ENCODE measurements around the gene HGD.

Gene HGD

GRCh38 chr3:120659834-120660233 lies 22.2 kb downstream of the HGD start:
- no peaks in the 10 kb centered on the region for H3K9me3 ChIP-seq (ENCODE audit: insufficient read depth, low read length)
- H3K27ac ChIP-seq (ENCODE audit: low read length), result no peak overlapping the region
- H3K4me1 ChIP-seq (ENCODE audit: low read length), result no peaks in the 10 kb centered on the region
- no peaks in the 10 kb centered on the region for H4K20me1 ChIP-seq (ENCODE audit: insufficient read depth, low read length)
- H3K4me2 ChIP-seq (ENCODE audit: low read length), result no peak overlapping the region
- no peak for TF ChIP-seq EZH2phosphoT487 (IDR thresholded peaks at IDR 0.05; ENCODE audit: low read depth)
- TF ChIP-seq CTCF (IDR thresholded peaks at IDR 0.05; ENCODE audit: low read depth, low read length), result no peak
- H3K27me3 ChIP-seq (ENCODE audit: low read depth, low read length), result no peaks in the 10 kb centered on the region
- H3K79me2 ChIP-seq (ENCODE audit: low read length), result no peaks in the 10 kb centered on the region
- no peak overlapping the region for H2AFZ ChIP-seq (ENCODE audit: low read depth, low read length)
- H3K4me3 ChIP-seq (ENCODE audit: low read length), result no peak overlapping the region
- no peaks in the 10 kb centered on the region for H3K36me3 ChIP-seq (replicated peaks; ENCODE audit: low read depth, low read length)
- H3K9ac ChIP-seq (ENCODE audit: low read length), result no peak overlapping the region

- no peaks in the 10 kb centered on the region for H3K27me3 ChIP-seq (ENCODE audit: low read depth, low read length)
- H3K4me3 ChIP-seq (ENCODE audit: low read length), result no peak overlapping the region
- H3K4me2 ChIP-seq (ENCODE audit: low read length), result no peak overlapping the region
- H3K79me2 ChIP-seq (ENCODE audit: low read length), result no peaks in the 10 kb centered on the region
- no peaks in the 10 kb centered on the region for H3K4me1 ChIP-seq (ENCODE audit: low read length)
- no peak overlapping the region for H2AFZ ChIP-seq (ENCODE audit: low read depth, low read length)
- TF ChIP-seq CTCF (IDR thresholded peaks at IDR 0.05; ENCODE audit: low read depth, low read length) (no peak), EZH2phosphoT487 (IDR thresholded peaks at IDR 0.05; ENCODE audit: low read depth) (no peak)
- no peak overlapping the region for H3K9ac ChIP-seq (ENCODE audit: low read length)
- H3K36me3 ChIP-seq (replicated peaks; ENCODE audit: low read depth, low read length), result no peaks in the 10 kb centered on the region
- H3K9me3 ChIP-seq (ENCODE audit: insufficient read depth, low read length), result no peaks in the 10 kb centered on the region
- no peaks in the 10 kb centered on the region for H4K20me1 ChIP-seq (ENCODE audit: insufficient read depth, low read length)
- H3K27ac ChIP-seq (ENCODE audit: low read length), result no peak overlapping the region
Observed at GRCh38 chr3:120659285-120659684, 22.8 kb downstream of the HGD start.

GRCh38 chr3:120652896-120653545 lies 29.0 kb downstream of the HGD start:
- Histone ChIP-seq H3K36me3 (replicated peaks; ENCODE audit: low read depth, low read length) (no peaks in the 10 kb centered on the region), H3K9me3 (ENCODE audit: insufficient read depth, low read length) (no peaks in the 10 kb centered on the region), H3K9ac (ENCODE audit: low read length) (no peak overlapping the region), H3K27ac (ENCODE audit: low read length) (no peak overlapping the region), H3K27me3 (ENCODE audit: low read depth, low read length) (no peaks in the 10 kb centered on the region), H3K4me2 (ENCODE audit: low read length) (no peak overlapping the region), H4K20me1 (ENCODE audit: insufficient read depth, low read length) (no peaks in the 10 kb centered on the region), H3K79me2 (ENCODE audit: low read length) (no peaks in the 10 kb centered on the region), H3K4me3 (ENCODE audit: low read length) (no peak overlapping the region), H2AFZ (ENCODE audit: low read depth, low read length) (no peak overlapping the region), H3K4me1 (ENCODE audit: low read length) (no peaks in the 10 kb centered on the region)
- TF ChIP-seq CTCF (IDR thresholded peaks at IDR 0.05; ENCODE audit: low read depth, low read length) (no peak), EZH2phosphoT487 (IDR thresholded peaks at IDR 0.05; ENCODE audit: low read depth) (no peak)

GRCh38 chr3:120652281-120652680 lies 29.8 kb downstream of the HGD start:
- Histone ChIP-seq H3K4me1 (ENCODE audit: low read length) (no peaks in the 10 kb centered on the region), H3K79me2 (ENCODE audit: low read length) (no peaks in the 10 kb centered on the region), H3K4me3 (ENCODE audit: low read length) (no peak overlapping the region), H3K36me3 (replicated peaks; ENCODE audit: low read depth, low read length) (no peaks in the 10 kb centered on the region), H3K27me3 (ENCODE audit: low read depth, low read length) (no peaks in the 10 kb centered on the region), H3K9ac (ENCODE audit: low read length) (no peak overlapping the region), H2AFZ (ENCODE audit: low read depth, low read length) (no peak overlapping the region), H3K4me2 (ENCODE audit: low read length) (no peak overlapping the region), H4K20me1 (ENCODE audit: insufficient read depth, low read length) (no peaks in the 10 kb centered on the region), H3K9me3 (ENCODE audit: insufficient read depth, low read length) (no peaks in the 10 kb centered on the region), H3K27ac (ENCODE audit: low read length) (no peak overlapping the region)
- TF ChIP-seq EZH2phosphoT487 (IDR thresholded peaks at IDR 0.05; ENCODE audit: low read depth), result no peak
- no peak for TF ChIP-seq CTCF (IDR thresholded peaks at IDR 0.05; ENCODE audit: low read depth, low read length)

Measured in OCI-LY3 (cell line).